C4-2B (cell line): ENCODE measurements around the gene TRAF1.

Experiments used
- CTCF ChIP-seq: fragments of 450-650 bp; conservative IDR thresholded peaks from 2 replicates; pipeline ENCODE4 v1.5.1; 2017; ENCODE audit warnings: mild to moderate bottlenecking
- ZFX ChIP-seq: fragments of 450-650 bp; IDR thresholded peaks from 2 replicates; pipeline ENCODE4 v1.6.1; 2017

- TF ChIP-seq CTCF = no peak
- no peak for TF ChIP-seq ZFX
Observed at GRCh38 chr9:120894321-120895148, 32.1 kb downstream of the TRAF1 start.
